Memory B cell (primary cell): ENCODE data around the gene PRRT1B.
"Not testable (repeated sequence)": the region's sequence is repeated elsewhere in the genome, so short reads cannot be mapped to it uniquely, and the experiment has no call there.

ENCODE experiments used
- ATAC-seq: fragments of 150-1000 bp; cut with Tn5 transposase; 2 replicates; pipeline ENCODE4 v1.10.0; 2021; ENCODE audit warnings: low read depth, mild to moderate bottlenecking, moderate library complexity
- DNase-seq, 2 donors: peaks; one replicate each; pipeline ENCODE4 v3.0.0; 2022; ENCODE audit warnings: low spot score in 2 of 2
- H3K27ac Mint-ChIP-seq: one replicate; pipeline ENCODE4 v1.8.0; 2022; ENCODE audit warnings: mild to moderate bottlenecking, moderate library complexity, mixed read lengths
- H3K27me3 Mint-ChIP-seq: one replicate; pipeline ENCODE4 v1.8.0; 2022; ENCODE audit warnings: mixed read lengths
- H3K36me3 Mint-ChIP-seq: one replicate; pipeline ENCODE4 v1.8.0; 2022; ENCODE audit warnings: mild to moderate bottlenecking, mixed read lengths
- H3K4me1 Mint-ChIP-seq: one replicate; pipeline ENCODE4 v1.8.0; 2022; ENCODE audit warnings: mixed read lengths
- H3K4me3 Mint-ChIP-seq: one replicate; pipeline ENCODE4 v1.8.0; 2022; ENCODE audit warnings: mild to moderate bottlenecking, moderate library complexity, mixed read lengths
- H3K9me3 Mint-ChIP-seq: one replicate; pipeline ENCODE4 v1.8.0; 2022; ENCODE audit warnings: mixed read lengths

Gene PRRT1B

DNA sequence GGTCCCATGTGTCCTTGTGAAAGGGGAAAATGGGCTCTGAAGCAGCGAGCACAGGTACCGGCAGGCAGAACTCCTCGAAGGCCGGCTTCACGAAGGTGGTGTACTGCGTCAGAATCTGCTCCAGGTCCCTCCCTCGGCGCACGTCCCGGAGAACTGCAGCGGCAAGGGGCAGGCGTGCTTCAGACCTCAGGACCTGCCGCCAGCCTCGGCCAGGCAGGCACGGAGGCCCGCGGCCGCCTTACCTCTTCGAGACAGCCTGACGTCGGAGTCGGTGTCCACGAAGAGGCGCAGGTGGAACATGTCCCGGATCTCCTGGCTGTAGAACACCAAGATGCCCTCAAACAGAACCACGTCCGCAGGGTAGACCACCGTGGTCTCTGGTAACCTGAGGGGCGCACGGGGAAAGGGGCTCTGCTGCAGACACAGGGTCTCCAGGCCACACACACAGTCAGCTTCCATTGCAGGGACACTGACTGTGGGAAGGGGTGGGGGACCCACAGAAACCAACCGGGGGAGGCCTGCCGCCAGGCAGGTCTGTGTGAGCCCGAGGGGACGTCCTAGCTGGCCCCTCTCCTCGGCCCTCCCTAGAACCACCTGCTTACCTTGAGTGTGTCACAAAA lies 16.3 kb upstream of the PRRT1B start:
- no peaks in the 10 kb centered on the region for H3K9me3 Mint-ChIP-seq
- no peak overlapping the region for H3K4me3 Mint-ChIP-seq
- ATAC-seq (no peak), DNase-seq (no peak)
- H3K36me3 Mint-ChIP-seq, result peaks cover 10% of the 10 kb centered on the region
- peaks cover 5% of the 10 kb centered on the region for H3K4me1 Mint-ChIP-seq
- H3K27ac Mint-ChIP-seq, result no peak overlapping the region
- no peaks in the 10 kb centered on the region for H3K27me3 Mint-ChIP-seq

DNA sequence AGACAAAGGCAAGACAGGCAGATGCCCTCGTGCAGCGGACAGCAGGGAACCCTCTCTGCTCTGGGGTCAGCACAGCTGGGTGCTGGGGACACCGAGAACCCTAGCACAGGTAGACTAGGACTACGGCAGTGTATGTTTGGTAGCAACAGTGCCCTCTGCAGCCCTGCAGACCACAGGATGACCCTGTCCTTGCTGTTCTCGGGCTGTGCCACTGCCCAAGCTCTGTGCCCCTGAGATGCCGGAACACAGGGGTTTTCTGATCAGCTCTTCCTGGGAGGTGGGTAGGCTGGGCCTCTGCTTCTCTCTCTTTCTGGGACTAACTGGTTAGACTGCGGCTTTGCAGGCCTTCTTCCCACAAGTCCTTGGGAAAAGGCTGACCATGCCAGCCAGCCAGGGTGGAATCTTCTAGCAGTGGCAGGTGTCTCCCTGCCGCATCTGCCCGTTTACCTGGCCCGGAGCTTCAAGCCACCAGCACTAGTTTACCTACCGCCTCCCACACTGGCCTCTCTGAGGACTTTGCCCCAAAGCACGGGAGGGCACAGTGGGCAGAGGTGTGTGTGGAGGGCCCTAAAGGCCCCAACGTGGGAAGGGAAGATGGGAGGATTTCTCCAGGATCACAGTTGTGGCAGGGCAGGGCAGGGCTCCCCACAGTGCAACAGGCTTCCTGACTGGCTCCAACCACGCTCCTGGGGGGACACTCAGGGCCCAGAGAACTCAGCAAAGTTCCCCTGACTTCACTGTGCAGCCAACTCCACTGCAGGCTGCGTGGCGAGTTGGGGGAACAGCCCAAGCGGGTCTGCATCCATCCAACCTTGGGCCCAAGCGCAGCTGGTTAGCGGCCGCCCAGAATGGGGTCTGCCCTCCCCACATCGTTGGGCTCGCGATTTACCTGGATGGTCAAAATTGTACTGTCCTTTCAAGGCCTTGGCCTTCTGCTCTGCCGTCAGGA lies 15.5 kb upstream of the PRRT1B start:
- no peak overlapping the region for H3K27ac Mint-ChIP-seq
- DNase-seq (no peak), ATAC-seq (no peak)
- H3K4me1 Mint-ChIP-seq, result peaks cover 11% of the 10 kb centered on the region
- H3K36me3 Mint-ChIP-seq, result peaks cover 9% of the 10 kb centered on the region
- H3K27me3 Mint-ChIP-seq, result no peaks in the 10 kb centered on the region
- no peaks in the 10 kb centered on the region for H3K9me3 Mint-ChIP-seq
- H3K4me3 Mint-ChIP-seq, result peak overlapping the region; percentile 78

DNA sequence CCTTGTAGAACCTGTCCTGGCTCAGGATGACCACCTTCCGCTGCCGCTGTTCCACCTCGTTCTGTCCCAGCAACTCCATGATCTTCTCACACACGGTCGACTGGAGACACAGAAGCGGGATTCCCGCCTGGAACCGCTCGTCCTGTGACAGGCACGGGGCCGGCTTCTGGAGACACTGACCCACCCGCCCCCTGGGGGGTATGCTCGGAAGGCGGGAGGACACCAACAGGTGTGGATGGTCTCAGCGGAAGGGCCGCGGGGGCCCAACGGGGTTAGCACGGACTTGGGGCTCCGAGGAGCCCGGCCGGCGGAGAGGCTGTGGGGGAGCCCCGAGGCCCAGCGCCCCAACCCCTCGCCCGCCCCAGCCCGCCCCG lies 14.8 kb upstream of the PRRT1B start:
- H3K4me1 Mint-ChIP-seq, result peaks cover 12% of the 10 kb centered on the region
- peaks cover 9% of the 10 kb centered on the region for H3K36me3 Mint-ChIP-seq
- DNase-seq (peak in 1 of 2 donors; percentile 36), ATAC-seq (peak; percentile 14)
- H3K4me3 Mint-ChIP-seq, result peak overlapping the region; percentile 77
- no peaks in the 10 kb centered on the region for H3K27me3 Mint-ChIP-seq
- no peak overlapping the region for H3K27ac Mint-ChIP-seq
- no peaks in the 10 kb centered on the region for H3K9me3 Mint-ChIP-seq

DNA sequence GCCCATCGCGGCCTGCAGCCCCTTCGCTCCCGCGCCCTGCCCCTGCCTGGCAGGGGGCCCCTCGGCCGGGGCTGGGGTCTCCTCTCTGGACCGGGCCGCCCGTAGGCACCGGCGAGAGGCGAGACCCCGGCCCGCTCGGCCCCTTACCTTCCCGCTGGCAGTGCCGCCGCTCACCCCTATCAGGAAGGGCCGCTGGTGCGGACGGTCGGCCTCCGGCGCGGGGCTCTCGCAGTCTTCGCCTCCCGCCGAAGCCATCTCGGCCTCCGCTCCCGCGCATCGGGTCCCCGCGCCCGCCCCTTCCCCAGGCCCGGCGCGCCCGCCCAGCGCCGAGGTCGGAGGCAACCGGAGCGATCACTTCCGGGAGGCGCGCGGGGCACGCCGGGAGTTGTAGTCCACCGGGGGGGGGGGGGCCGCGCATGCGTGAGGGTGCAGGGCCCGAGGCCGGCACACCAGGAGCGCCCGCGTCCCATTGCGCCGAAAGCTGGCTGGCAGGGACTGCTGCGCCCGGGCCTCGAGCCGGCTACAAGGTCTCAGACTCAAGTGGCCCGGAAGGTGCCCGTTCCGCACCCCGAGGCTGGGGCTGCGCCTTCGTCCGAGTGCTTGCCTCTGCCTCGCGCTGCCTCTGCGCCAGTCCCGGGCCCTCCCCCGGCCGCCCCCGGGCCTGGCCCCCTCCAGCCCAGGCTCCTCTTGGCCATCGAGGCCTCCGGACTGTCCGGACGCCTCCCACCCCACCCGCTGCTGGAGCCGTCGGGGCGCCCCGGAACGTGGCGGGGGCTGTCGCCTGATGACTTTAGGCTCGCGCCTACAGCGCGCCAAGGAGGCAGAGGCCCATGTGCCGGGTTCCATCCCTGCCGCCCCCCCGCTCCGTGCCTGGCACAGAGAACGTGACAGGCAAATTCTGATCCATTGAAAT lies 14.1 kb upstream of the PRRT1B start, which contains the start of gene UCK1:
Gene UCK1 (minus strand): TSS at position 344 of the 913 bp plus-strand sequence. CDS start 89 bp downstream, at position 255.
- Mint-ChIP-seq H3K4me1 (peaks cover 12% of the 10 kb centered on the region), H3K9me3 (no peaks in the 10 kb centered on the region), H3K4me3 (peak within 1 kb of the TSS; percentile 79), H3K27ac (no peak within 1 kb of the TSS), H3K27me3 (no peaks in the 10 kb centered on the region), H3K36me3 (peaks cover 8% of the 10 kb centered on the region)
- ATAC-seq (peak; percentile 97), DNase-seq (peak; percentile 56 to 69)

DNA sequence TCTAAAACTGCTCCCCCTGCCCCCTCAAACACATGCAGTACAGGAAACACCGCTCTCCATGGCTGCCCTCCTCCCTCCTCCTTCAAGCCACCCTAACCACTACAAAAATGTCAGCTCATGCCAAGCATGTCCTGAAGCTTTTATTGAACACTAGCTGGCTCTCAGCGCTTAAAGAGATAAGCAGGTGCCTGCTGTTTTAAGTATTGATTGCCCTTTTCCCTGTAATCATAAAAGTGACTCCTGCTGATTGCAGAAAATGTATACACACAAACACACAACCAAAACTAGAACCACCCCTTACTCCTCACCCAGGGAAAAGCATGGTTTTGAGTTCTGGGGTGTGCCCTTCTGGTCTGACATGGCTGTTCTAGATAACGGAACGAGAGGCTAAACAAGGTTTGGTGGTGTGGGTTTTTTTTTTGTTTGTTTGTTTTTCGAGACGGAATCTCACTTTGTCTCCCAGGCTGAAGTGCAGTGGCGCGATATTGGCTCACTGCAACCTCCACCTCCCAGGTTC lies 10.5 kb upstream of the PRRT1B start:
- ATAC-seq, result peak; percentile 14
- Mint-ChIP-seq H3K9me3 (no peaks in the 10 kb centered on the region), H3K36me3 (no peaks in the 10 kb centered on the region)

DNA sequence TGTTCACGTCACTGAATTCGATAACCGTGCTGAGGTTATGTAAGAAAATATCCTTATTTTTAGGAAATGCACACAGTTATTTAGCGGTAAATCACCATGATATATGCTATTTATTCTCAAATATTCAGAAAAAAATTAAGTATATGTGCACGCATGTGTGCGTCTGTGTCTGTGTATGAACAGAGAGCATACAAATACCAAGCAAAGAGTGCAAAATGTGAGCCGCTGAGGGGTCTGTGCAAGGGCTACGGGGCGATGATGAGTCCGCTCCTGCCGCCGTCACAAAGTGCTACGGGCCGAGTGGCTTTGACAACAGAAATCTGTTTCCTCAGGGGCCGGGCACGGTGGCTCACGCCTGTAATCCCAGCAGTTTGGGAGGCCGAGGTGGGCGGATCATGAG lies 7.4 kb upstream of the PRRT1B start:
- ATAC-seq (no peak), DNase-seq (no peak)
- peaks cover 9% of the 10 kb centered on the region for H3K4me1 Mint-ChIP-seq
- H3K36me3 Mint-ChIP-seq, result peaks cover 4% of the 10 kb centered on the region
- H3K9me3 Mint-ChIP-seq, result peaks cover 3% of the 10 kb centered on the region
- H3K4me3 Mint-ChIP-seq, result no peak overlapping the region
- no peak overlapping the region for H3K27ac Mint-ChIP-seq
- H3K27me3 Mint-ChIP-seq, result peaks cover 2% of the 10 kb centered on the region

More for the DNA sequence above, 10.5 kb upstream of the PRRT1B start:
- Mint-ChIP-seq H3K27me3 (no peaks in the 10 kb centered on the region), H3K4me1 (peaks cover 13% of the 10 kb centered on the region), H3K4me3 (no peak overlapping the region), H3K27ac (no peak overlapping the region)
- no peak for DNase-seq

DNA sequence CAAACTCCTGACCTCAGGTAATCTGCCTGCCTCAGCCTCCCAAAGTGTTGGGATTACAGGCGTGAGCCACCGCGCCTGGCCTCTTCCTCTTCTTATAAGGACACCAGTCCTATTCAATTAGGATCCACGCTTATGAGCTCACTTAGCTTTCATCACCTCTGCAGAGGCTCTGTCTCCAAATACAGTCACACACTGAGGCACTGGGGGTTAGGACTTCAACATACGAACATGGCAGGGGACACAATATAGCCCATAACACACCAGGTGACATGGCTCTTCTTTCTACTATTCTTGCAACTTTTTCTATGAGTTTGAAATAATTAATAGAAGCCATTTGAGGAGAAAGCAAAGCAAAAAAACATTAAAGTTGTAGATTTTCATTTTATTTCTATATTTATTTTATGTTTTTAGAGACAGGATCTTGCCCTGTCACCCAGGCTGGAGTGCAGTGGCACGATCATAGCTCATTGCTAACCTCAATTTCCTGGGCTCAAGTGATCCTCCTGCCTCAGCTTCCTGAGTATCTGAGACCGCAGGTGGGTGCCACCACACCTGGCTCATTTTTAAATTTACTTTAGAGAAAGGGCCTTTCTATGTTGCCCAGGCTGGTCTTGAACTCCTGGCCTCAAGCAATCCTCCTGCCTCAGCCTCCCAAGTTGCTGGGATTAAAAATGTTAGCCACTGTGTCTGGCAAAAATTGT lies 6.0 kb upstream of the PRRT1B start:
- peaks cover 7% of the 10 kb centered on the region for H3K36me3 Mint-ChIP-seq
- peaks cover 8% of the 10 kb centered on the region for H3K4me1 Mint-ChIP-seq
- ATAC-seq, result no peak
- no peak overlapping the region for H3K4me3 Mint-ChIP-seq
- H3K27me3 Mint-ChIP-seq, result peaks cover 2% of the 10 kb centered on the region
- DNase-seq, result no peak
- peaks cover 6% of the 10 kb centered on the region for H3K9me3 Mint-ChIP-seq
- H3K27ac Mint-ChIP-seq, result no peak overlapping the region

DNA sequence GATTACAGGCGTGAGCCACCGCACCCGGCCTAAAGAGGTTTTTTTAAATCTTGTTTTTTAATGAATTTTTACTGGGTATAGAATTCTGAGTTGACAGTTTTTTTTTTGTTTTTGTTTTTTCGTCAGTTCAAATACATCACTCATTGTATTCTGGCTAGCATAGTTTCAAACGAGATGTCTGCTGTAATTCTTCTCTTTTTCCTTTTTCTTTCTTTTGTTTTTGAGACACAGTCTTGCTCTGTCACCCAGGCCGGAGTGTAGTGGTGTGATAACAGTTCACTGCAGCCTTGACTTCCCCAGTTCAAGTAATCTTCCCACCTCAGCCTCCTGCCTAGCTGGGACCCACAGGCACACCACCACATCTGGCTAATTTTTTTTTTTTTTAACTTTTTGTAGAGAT lies 2.2 kb upstream of the PRRT1B start:
- H3K36me3 Mint-ChIP-seq, result peaks cover 13% of the 10 kb centered on the region
- no peak overlapping the region for H3K27ac Mint-ChIP-seq
- H3K4me1 Mint-ChIP-seq, result peaks cover 12% of the 10 kb centered on the region
- H3K9me3 Mint-ChIP-seq, result peaks cover 12% of the 10 kb centered on the region
- H3K27me3 Mint-ChIP-seq, result peaks cover 15% of the 10 kb centered on the region
- no peak for ATAC-seq
- H3K4me3 Mint-ChIP-seq, result no peak overlapping the region
- no peak for DNase-seq

DNA sequence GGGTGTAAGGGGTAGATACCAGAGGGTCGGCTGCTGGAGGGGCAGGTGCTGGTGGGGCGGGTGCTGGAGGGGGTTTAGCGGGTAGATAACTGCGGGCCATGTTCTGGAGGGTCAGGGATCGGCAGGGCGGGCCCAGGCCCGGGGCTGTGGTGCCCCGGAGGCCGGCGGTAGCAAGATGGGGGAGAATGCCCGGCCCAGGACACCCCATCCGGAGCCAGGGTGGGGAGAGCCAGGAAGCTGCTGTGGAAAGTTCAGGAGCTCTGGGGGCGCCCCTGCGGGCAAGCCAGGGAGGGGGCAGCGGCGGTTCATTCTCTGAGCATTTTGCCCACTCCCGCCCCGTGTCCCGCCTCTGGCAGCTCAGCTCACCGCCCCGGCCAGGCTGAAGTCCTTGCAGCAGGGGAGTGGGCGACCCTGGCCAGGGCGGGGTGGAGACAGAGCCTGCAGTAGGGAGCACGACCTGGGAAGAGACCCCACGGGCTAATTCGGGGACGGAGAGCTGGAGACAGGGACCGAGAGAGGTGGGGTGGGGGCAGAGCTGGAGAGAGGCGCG lies 538 bp downstream of the PRRT1B start:
- DNase-seq, result no peak
- Mint-ChIP-seq H3K27me3 (peaks cover 38% of the 10 kb centered on the region), H3K4me3 (no peak overlapping the region)

DNA sequence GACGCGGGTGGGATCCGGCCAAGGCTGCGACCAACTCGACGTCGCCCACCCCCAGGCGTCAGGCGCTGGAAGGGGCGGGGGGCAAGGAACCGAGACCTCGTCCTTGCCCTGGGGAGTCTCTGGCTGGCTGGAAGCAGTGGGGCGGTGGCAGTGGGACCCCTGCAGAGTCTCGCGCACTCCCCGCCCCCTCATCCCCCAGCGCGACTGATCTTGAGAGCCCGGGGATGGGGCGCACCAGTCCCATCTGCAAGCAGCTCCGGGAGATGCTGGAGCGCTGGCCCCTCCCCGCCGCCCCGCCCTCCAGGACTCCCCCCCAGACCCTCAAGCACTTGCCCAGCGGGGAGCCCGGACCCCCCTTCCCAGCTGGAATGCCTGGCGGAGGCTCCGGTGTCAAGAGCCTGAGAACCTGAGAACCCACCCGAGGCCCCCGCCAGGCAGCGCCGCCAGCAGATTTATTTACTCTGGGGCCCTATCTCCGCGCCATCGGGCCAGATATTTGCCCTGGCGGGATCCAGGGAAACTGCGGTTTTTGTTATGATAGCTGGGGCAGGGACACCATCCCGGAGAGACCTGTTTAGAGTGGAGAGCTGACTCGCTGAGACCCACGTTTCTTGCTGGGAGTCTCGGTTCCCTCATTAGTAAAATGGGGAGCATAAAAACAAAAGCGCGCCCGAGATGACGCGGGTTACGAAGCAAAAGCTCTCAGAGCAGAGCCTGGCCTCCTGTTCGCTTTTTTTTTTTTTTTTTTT lies 1.2 kb downstream of the PRRT1B start:
- DNase-seq (no peak), ATAC-seq (peak; percentile 34)
- H3K9me3 Mint-ChIP-seq, result peaks cover 23% of the 10 kb centered on the region
- peaks cover 40% of the 10 kb centered on the region for H3K27me3 Mint-ChIP-seq
- peaks cover 11% of the 10 kb centered on the region for H3K4me1 Mint-ChIP-seq
- H3K4me3 Mint-ChIP-seq, result no peak overlapping the region
- no peak overlapping the region for H3K27ac Mint-ChIP-seq
- H3K36me3 Mint-ChIP-seq, result peaks cover 31% of the 10 kb centered on the region

More for the DNA sequence above, 538 bp downstream of the PRRT1B start:
- H3K27ac Mint-ChIP-seq, result no peak overlapping the region
- peaks cover 23% of the 10 kb centered on the region for H3K9me3 Mint-ChIP-seq
- no peak for ATAC-seq
- peaks cover 11% of the 10 kb centered on the region for H3K4me1 Mint-ChIP-seq
- peaks cover 31% of the 10 kb centered on the region for H3K36me3 Mint-ChIP-seq

DNA sequence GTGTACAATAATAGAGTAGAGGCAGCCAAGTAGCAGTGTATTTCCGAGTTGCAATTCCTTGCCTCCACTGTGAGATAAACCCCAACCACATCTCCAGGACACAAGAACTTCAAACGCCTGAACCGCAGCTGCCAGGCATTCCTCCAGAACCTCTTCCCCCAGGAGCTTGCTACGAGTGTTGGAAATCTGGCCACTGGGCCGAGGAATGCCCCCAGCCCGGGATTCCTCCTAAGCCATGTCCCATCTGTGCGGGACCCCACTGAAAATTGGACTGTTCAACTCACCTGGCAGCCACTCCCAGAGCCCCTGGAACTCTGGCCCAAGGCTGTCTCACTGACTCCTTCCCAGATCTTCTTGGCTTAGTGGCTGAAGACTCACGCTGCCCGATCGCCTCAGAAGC lies 3.9 kb downstream of the PRRT1B start:
- H3K4me3 Mint-ChIP-seq, DNase-seq, ATAC-seq, H3K27ac Mint-ChIP-seq: not testable (repeated sequence)
- Mint-ChIP-seq H3K36me3 (peaks cover 24% of the 10 kb centered on the region), H3K4me1 (peaks cover 11% of the 10 kb centered on the region), H3K9me3 (peaks cover 18% of the 10 kb centered on the region), H3K27me3 (peaks cover 45% of the 10 kb centered on the region)

DNA sequence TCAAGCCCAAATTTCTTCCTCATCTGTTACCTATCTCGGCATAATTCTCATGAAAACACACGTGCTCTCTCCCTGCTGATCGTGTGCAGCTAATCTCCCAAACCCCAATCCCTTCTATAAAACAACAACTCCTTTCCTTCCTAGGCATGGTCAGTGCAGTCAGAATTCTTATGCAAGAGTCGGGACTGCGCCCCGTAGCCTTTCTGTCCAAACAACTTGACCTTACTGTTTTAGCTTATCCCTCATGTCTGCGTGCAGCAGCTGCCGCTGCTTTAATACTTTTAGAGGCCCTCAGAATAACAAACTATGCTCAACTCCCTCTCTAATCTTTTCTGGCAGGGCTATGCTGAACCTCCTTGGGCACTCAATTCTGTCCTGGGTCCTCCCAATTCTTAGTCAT lies 5.1 kb downstream of the PRRT1B start:
- Mint-ChIP-seq H3K9me3 (peaks cover 15% of the 10 kb centered on the region), H3K4me1 (peaks cover 11% of the 10 kb centered on the region), H3K36me3 (peaks cover 23% of the 10 kb centered on the region), H3K27me3 (peaks cover 46% of the 10 kb centered on the region)
- not testable (repeated sequence) for DNase-seq, ATAC-seq, H3K4me3 Mint-ChIP-seq, H3K27ac Mint-ChIP-seq
